Measurements from ENCODE around the gene AAMDC.

AAMDC gene

GRCh38 chr11:77820565-77821348 is at the start of gene AAMDC, which contains the start of gene RSF1:
AAMDC (plus strand) TSS chr11:77821144; CDS start chr11:77842497, 21,353 bp downstream.
RSF1 (minus strand) TSS chr11:77820722; CDS start chr11:77820714, 8 bp downstream.
- DNase-seq (ENCODE audit: low spot score): peak; percentile 95

GRCh38 chr11:77775936-77776335 is 45.0 kb upstream of the AAMDC start:
- no peak for DNase-seq (ENCODE audit: low spot score)

DNA sequence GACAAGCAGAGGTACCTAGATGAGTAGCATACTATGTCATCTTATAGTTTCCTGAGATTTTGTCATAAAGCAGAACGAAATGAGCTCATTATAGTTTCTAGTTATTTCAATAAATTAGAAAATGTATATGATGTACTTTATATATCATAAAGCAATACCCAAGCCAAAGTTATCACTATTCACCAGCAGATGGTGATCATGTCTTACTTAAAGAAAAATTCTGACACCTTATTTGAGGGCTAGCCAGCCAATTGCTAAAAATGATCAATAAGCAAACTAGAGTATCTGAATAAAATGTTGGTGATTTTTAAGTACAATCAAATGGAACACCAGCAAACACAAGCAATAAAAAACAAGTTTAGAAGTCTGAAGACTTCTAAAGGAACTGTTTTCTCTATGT is 44.5 kb upstream of the AAMDC start:
- DNase-seq (ENCODE audit: low spot score): no peak

DNA sequence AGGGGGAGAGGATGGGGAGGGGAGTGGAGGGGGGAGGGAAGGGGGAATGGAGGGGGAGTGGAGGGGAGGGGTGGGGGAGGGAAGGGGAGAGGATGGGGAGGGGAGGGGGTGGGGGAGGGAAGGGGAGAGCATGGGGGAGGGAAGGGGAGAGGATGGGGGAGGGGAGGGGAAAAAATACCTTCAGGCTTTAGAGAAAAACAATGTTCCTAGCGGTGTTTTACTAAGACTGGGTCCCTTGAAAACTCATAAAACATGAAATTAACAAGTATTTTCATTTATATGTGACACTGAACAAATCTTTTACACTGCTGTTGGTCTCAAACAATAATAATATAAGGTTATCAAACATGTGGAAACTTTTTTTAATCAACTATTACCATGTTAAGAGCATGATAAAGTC is 42.8 kb upstream of the AAMDC start:
- no peak for DNase-seq (ENCODE audit: low spot score)

- no peak for DNase-seq (ENCODE audit: low spot score)
These were observed 42.4 kb upstream of the AAMDC start for GRCh38 chr11:77778549-77778948.

DNA sequence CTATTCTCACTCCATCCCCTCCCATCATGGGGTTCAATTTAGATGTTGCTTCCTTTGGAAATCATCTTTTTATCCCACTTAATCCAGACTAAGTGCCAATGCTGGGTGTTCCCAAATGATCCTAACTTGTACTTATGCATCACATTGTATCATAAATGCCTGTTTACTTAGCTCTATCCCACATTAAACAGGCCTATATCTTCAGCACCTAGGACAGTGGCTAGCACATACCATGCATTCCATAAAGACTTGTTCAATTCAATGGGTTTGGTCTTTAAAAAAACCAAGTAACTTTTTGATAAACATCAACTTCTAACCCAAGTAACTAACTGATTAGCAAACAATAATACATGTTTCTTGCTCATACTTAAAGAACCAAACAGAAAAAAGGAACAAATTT is 41.0 kb upstream of the AAMDC start:
- DNase-seq (ENCODE audit: low spot score): no peak

GRCh38 chr11:77783025-77783424 is 37.9 kb upstream of the AAMDC start:
- DNase-seq (ENCODE audit: low spot score): no peak

DNA sequence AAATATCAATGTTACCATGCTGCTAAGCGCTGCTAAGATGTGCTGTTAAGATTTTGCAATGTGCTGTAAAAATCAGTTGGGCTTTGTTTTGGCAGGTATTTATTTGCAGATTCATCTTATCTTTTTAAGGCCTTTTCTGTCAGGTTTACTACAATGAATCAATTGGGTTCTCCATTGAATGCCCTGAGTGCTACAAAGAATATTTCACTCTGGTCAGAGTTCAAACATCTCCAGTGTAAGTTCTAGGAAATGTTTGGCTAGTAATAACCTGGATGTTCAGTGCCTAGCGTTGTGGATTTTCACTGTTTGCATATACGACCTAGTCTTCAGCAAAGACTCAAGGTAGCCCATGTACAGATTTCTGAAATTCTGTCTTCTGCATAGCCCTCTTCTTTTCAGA is 36.4 kb upstream of the AAMDC start:
- DNase-seq (ENCODE audit: low spot score): no peak

- no peak for DNase-seq (ENCODE audit: low spot score)
These were observed 31.7 kb upstream of the AAMDC start for GRCh38 chr11:77789061-77789730.

DNA sequence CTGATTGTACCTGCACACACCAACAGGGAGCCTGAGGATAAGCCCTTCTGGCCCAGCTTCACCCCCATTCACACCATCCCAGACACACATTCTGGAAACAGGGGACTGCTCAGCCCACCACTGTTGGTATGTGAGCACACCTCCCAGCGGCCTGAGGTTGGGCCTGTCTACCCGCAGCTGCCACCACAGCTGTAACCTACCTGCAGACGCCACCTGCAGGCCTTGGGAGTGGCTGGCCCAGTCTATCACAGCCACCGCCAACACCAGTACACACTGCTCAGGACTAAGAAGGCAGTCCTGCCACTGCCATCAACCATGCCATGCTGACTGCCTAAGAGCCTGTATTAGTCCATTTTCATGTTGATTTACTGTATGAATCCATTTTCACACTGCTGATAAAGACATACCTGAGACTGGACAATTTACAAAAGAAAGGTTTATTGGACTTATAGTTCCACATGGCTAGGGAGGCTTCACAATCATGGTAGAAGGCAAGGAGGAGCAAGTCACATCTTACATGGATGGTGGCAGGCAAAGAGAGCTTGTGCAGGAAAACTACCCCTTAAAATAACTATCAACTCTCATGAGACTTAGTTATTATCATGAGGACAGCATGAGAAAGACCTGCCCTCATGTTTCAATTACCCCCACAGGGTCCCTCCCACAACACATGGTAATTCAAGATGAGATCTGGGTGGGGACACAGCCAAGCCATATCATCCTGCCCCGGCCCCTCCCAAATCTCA is 31.0 kb upstream of the AAMDC start:
- no peak for DNase-seq (ENCODE audit: low spot score)

- DNase-seq (ENCODE audit: low spot score): no peak
These were observed 29.6 kb upstream of the AAMDC start for GRCh38 chr11:77791301-77791700.

GRCh38 chr11:77793972-77794371 is 27.0 kb upstream of the AAMDC start:
- no peak for DNase-seq (ENCODE audit: low spot score)

DNA sequence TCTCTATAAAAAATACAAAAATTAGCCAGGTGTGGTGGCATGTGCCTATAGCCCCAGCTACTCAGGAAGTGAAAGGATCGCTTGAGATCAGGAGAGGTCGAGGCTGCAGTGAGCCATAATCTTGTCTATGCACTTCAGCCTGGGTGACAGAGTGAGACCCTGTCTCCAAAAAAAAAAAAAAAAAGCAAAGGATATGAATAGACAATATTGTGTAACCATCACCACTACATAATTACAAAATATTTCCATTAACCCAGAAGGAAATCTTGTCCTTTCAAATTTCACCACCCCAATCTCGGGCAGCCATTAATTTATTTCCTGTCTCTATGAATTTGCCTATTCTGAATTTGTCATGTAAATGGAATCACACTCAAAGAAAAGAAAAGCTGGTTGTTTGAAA is 21.6 kb upstream of the AAMDC start:
- DNase-seq (ENCODE audit: low spot score): no peak

GRCh38 chr11:77800449-77800848 is 20.5 kb upstream of the AAMDC start:
- DNase-seq (ENCODE audit: low spot score): no peak

DNA sequence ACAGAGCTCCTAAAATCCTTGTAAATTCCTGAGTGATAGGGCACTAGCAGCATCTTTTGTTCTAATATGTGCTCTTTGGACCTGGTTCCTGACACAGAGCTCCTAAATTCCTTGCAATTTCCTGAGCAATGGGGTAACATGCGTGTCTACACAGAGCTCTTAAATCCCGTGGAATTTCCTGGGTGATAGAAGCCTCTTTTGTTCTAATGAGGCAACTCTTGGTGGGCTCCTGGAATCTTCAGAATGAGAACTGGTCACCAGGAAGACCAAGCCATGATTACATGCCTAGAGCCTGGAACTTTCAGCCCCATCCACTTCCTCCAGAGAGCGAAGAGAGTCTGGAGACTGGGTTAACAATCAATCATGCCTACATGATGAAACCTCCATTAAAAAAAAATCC is 19.5 kb upstream of the AAMDC start:
- no peak for DNase-seq (ENCODE audit: low spot score)

DNA sequence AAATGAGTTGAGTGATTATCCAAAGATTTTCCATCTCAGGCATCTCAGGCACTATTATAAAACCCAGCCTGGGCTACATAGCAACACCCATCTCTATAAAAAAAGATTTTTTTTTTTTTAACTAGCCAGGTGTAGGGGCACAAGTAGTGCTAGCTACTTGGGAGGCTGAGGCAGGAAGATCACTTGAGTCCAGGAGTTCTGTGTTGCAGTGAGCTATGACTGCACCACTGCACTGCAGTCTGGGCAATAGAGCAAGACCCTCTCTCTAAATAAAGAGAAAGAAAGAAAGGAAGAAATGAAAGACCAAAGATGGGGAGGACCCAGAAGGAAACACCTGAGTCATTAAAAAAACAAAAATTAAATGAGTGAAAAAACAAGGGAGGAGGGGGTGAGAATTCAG is 14.5 kb upstream of the AAMDC start:
- DNase-seq (ENCODE audit: low spot score): no peak

DNA sequence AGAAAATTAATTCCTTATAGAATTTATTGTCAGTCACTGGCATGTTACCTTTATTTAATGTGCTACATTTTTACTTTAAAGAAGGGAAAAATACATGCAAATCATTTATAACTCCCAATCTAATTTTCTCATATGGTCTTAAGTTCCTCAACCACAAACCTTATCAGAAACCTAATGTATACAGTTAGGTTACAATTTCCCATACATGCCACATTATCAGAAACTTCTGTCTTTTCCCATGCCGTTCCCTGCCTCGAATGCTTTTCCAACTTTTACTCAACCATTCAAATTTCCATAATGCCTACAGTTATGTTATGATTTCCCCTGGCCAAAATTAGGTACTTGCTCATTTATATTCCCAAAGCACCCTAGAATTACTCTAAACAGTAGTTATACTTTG is 14.0 kb upstream of the AAMDC start:
- DNase-seq (ENCODE audit: low spot score): no peak

DNA sequence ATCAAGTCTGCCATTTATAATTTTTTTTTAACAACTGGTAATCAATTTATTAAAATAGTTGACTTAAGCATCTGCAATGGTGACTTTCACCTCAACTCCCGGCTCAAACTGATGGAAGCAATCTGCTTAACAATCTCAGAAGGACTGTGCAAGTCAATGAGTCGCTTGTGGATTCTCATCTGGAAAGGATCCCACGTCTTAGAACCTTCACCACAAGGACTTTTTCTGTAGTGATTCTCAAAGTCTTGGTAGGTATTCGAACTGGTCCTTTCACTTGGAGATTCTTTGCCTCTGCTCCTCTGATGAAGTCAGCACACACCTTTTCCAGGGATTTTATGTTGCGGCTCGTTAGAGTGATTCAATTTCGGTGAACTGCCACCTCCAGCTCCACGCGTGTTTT is 7.7 kb upstream of the AAMDC start:
- no peak for DNase-seq (ENCODE audit: low spot score)

GRCh38 chr11:77814848-77815247 is 6.1 kb upstream of the AAMDC start:
- DNase-seq (ENCODE audit: low spot score): no peak

DNA sequence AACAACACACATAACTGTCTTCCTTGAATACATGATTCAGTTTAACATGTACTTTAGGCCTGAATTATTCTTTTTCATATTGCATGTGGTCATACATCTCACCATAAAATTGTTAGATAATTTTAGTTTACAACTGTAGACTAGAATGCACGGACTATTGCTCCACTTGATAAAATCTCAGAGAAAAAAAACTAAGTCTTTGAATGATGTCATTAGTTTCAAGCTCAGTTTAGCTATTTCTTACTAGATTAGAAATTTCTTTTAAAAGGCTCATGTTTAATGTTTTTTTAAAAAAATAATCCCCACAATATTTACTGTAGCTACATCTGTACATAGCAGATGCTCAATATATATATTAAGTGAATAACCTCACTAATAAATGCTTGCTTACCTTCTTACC is 5.5 kb upstream of the AAMDC start:
- no peak for DNase-seq (ENCODE audit: low spot score)

DNA sequence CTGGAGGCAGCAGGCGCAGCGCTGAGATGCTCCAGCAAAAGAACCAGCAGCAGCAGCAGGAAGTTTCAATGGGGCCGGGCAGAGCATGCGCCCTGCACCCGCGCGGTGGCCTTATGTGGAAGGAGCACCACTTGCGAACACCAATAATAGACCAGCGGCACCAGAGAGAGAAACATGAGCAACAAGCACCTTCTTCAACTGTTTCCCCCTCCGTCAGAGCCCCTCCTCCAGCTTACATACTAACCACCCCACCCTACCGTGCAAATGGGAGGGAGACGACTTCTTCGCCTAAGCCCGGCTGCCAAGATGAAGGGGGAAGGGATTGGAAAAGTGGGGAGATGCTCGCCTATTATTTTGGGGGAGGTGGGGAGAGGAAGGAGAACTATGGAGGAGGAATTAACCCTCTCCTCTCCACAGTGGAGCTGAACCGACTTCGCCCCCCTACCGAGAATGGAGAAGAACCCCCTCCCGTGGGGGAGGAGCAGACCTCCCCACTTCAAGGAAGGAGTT is 1.5 kb upstream of the AAMDC start:
- peak; percentile 77 for DNase-seq (ENCODE audit: low spot score)

- no peak for DNase-seq (ENCODE audit: low spot score)
These were observed 901 bp upstream of the AAMDC start for GRCh38 chr11:77819921-77820564.
